ENCODE measurements around the gene PTPRCAP.
A peak's percentile ranks its signal among the peaks of the same experiment; 100 is the strongest.

Gene PTPRCAP

GRCh38 chr11:67408437-67409200 is 28.9 kb downstream of the PTPRCAP start:
- Histone ChIP-seq H3F3A (ENCODE audit: low read depth) (peaks cover 26% of the 10 kb centered on the region), H3K4me2 (ENCODE audit: low read depth, low read length, poor library complexity, severe bottlenecking) (peak overlapping the region; percentile 98), H3K9me3 (ENCODE audit: insufficient read depth, low read depth, low read length) (no peaks in the 10 kb centered on the region), H3K36me3 (ENCODE audit: insufficient read depth, low read length) (no peaks in the 10 kb centered on the region), H3K9ac (ENCODE audit: low read depth, low read length, poor library complexity, severe bottlenecking) (peak overlapping the region; percentile 99), H3K27me3 (ENCODE audit: insufficient read depth, low read length, poor library complexity, severe bottlenecking) (no peaks in the 10 kb centered on the region), H3K4me3 (ENCODE audit: low read length, poor library complexity, severe bottlenecking) (peak overlapping the region; percentile 89), H4K20me1 (ENCODE audit: insufficient read depth, low read length, poor library complexity, severe bottlenecking) (peaks cover 7% of the 10 kb centered on the region), H3K79me2 (ENCODE audit: insufficient read depth, low read length) (peaks cover 59% of the 10 kb centered on the region), H3K4me1 (ENCODE audit: insufficient read depth, low read length, poor library complexity, severe bottlenecking) (peaks cover 77% of the 10 kb centered on the region), H3K9me2 (replicated peaks; ENCODE audit: low read depth, low read length) (no peaks in the 10 kb centered on the region), H2AFZ (ENCODE audit: low read length) (no peak overlapping the region)
- TF ChIP-seq CTCF (conservative IDR thresholded peaks at IDR 0.05; ENCODE audit: low read length) (no peak), EZH2phosphoT487 (IDR thresholded peaks at IDR 0.05; ENCODE audit: borderline replicate concordance) (no peak)

- TF ChIP-seq EZH2phosphoT487 (IDR thresholded peaks at IDR 0.05; ENCODE audit: borderline replicate concordance) (no peak), CTCF (conservative IDR thresholded peaks at IDR 0.05; ENCODE audit: low read length) (no peak)
- H2AFZ ChIP-seq (ENCODE audit: low read length), result no peak overlapping the region
- H4K20me1 ChIP-seq (ENCODE audit: insufficient read depth, low read length, poor library complexity, severe bottlenecking), result peaks cover 7% of the 10 kb centered on the region
- no peaks in the 10 kb centered on the region for H3K27me3 ChIP-seq (ENCODE audit: insufficient read depth, low read length, poor library complexity, severe bottlenecking)
- H3K4me1 ChIP-seq (ENCODE audit: insufficient read depth, low read length, poor library complexity, severe bottlenecking), result peaks cover 77% of the 10 kb centered on the region
- H3K9me2 ChIP-seq (replicated peaks; ENCODE audit: low read depth, low read length), result no peaks in the 10 kb centered on the region
- H3K4me2 ChIP-seq (ENCODE audit: low read depth, low read length, poor library complexity, severe bottlenecking), result peak overlapping the region; percentile 98
- H3K36me3 ChIP-seq (ENCODE audit: insufficient read depth, low read length), result no peaks in the 10 kb centered on the region
- peaks cover 26% of the 10 kb centered on the region for H3F3A ChIP-seq (ENCODE audit: low read depth)
- H3K4me3 ChIP-seq (ENCODE audit: low read length, poor library complexity, severe bottlenecking), result peak overlapping the region; percentile 89
- no peaks in the 10 kb centered on the region for H3K9me3 ChIP-seq (ENCODE audit: insufficient read depth, low read depth, low read length)
- peak overlapping the region; percentile 99 for H3K9ac ChIP-seq (ENCODE audit: low read depth, low read length, poor library complexity, severe bottlenecking)
- H3K79me2 ChIP-seq (ENCODE audit: insufficient read depth, low read length), result peaks cover 68% of the 10 kb centered on the region
Measured at GRCh38 chr11:67407688-67408163, 29.8 kb downstream of the PTPRCAP start.

GRCh38 chr11:67406969-67407687 is 30.4 kb downstream of the PTPRCAP start:
- no peaks in the 10 kb centered on the region for H3K36me3 ChIP-seq (ENCODE audit: insufficient read depth, low read length)
- H3K27me3 ChIP-seq (ENCODE audit: insufficient read depth, low read length, poor library complexity, severe bottlenecking), result no peaks in the 10 kb centered on the region
- TF ChIP-seq EZH2phosphoT487 (IDR thresholded peaks at IDR 0.05; ENCODE audit: borderline replicate concordance), result no peak
- no peak for TF ChIP-seq CTCF (conservative IDR thresholded peaks at IDR 0.05; ENCODE audit: low read length)
- H3K9me3 ChIP-seq (ENCODE audit: insufficient read depth, low read depth, low read length), result no peaks in the 10 kb centered on the region
- H3K9me2 ChIP-seq (replicated peaks; ENCODE audit: low read depth, low read length), result no peaks in the 10 kb centered on the region
- H3K4me3 ChIP-seq (ENCODE audit: low read length, poor library complexity, severe bottlenecking), result peak overlapping the region; percentile 89
- H3K4me2 ChIP-seq (ENCODE audit: low read depth, low read length, poor library complexity, severe bottlenecking), result peak overlapping the region; percentile 98
- peaks cover 30% of the 10 kb centered on the region for H3F3A ChIP-seq (ENCODE audit: low read depth)
- no peak overlapping the region for H2AFZ ChIP-seq (ENCODE audit: low read length)
- peaks cover 7% of the 10 kb centered on the region for H4K20me1 ChIP-seq (ENCODE audit: insufficient read depth, low read length, poor library complexity, severe bottlenecking)
- peaks cover 72% of the 10 kb centered on the region for H3K79me2 ChIP-seq (ENCODE audit: insufficient read depth, low read length)
- H3K4me1 ChIP-seq (ENCODE audit: insufficient read depth, low read length, poor library complexity, severe bottlenecking), result peaks cover 79% of the 10 kb centered on the region
- peak overlapping the region; percentile 99 for H3K9ac ChIP-seq (ENCODE audit: low read depth, low read length, poor library complexity, severe bottlenecking)

All from Loucy (cell line).